H9 (cell line): ENCODE results near the gene HK2. TPM values are rescaled to one million over a fixed set of nuclear protein-coding genes. Genes with fewer than 3 reads are reported as not detected.

Experiments
- DNase-seq: peaks from one replicate; pipeline ENCODE4 v3.0.0-alpha.2; 2017
- H2AFZ ChIP-seq: one replicate; pipeline ENCODE4 v1.6.1; 2013; ENCODE audit warnings: mild to moderate bottlenecking, low read length, control low read depth, moderate library complexity
- H2AK5ac ChIP-seq: 2 replicates; pipeline ENCODE4 v1.6.1; 2013; ENCODE audit warnings: low read length, control low read depth, mixed read lengths; ENCODE audit not compliant: insufficient read length
- H2BK120ac ChIP-seq: one replicate; pipeline ENCODE4 v1.6.1; 2013; ENCODE audit warnings: low read depth, mild to moderate bottlenecking, low read length, control low read depth, inconsistent platforms; ENCODE audit not compliant: poor library complexity, severe bottlenecking
- H2BK12ac ChIP-seq: 2 replicates; pipeline ENCODE4 v1.6.1; 2013; ENCODE audit warnings: low read length, control low read depth, mixed read lengths, low read depth; ENCODE audit not compliant: insufficient read length
- H2BK15ac ChIP-seq: 2 replicates; pipeline ENCODE4 v1.6.1; 2013; ENCODE audit warnings: low read depth, low read length, control low read depth
- H2BK20ac ChIP-seq: one replicate; pipeline ENCODE4 v1.6.1; 2013; ENCODE audit warnings: low read depth, mild to moderate bottlenecking, low read length, control low read depth, inconsistent platforms; ENCODE audit not compliant: poor library complexity, severe bottlenecking
- H2BK5ac ChIP-seq: 2 replicates; pipeline ENCODE4 v1.6.1; 2013; ENCODE audit warnings: low read length, control low read depth, mixed read lengths; ENCODE audit not compliant: insufficient read length
- H3K14ac ChIP-seq: 2 replicates; pipeline ENCODE4 v1.6.1; 2013; ENCODE audit warnings: low read length, control low read depth; ENCODE audit not compliant: insufficient read depth
- H3K18ac ChIP-seq: 2 replicates; pipeline ENCODE4 v1.6.1; 2013; ENCODE audit warnings: low read depth, mild to moderate bottlenecking, mixed read lengths, low read length, control low read depth; ENCODE audit not compliant: insufficient read length
- H3K23ac ChIP-seq: 2 replicates; pipeline ENCODE4 v1.6.1; 2013; ENCODE audit warnings: low read length, control low read depth, mixed read lengths, low read depth; ENCODE audit not compliant: insufficient read length
- H3K23me2 ChIP-seq: 2 replicates; pipeline ENCODE4 v1.6.1; 2013; ENCODE audit warnings: low read depth, mild to moderate bottlenecking, mixed read lengths, low read length, control low read depth; ENCODE audit not compliant: insufficient read length, poor library complexity, severe bottlenecking
- H3K27ac ChIP-seq: 2 replicates; pipeline ENCODE4 v1.5.1; 2013; ENCODE audit warnings: low read length, control low read depth, mixed read lengths, low read depth; ENCODE audit not compliant: insufficient read length
- H3K27me3 ChIP-seq: 2 replicates; pipeline ENCODE4 v1.6.1; 2013; ENCODE audit warnings: low read length, control low read depth, inconsistent platforms; ENCODE audit not compliant: insufficient read depth
- H3K4ac ChIP-seq: 2 replicates; pipeline ENCODE4 v1.6.1; 2013; ENCODE audit warnings: low read depth, mild to moderate bottlenecking, control low read depth, inconsistent platforms, low read length, moderate library complexity
- H3K4me1 ChIP-seq: 2 replicates; pipeline ENCODE4 v1.6.1; 2013; ENCODE audit warnings: low read length, control low read depth, inconsistent platforms; ENCODE audit not compliant: insufficient read depth
- H3K4me2 ChIP-seq: 2 replicates; pipeline ENCODE4 v1.6.1; 2013; ENCODE audit warnings: low read length, control low read depth, mixed read lengths; ENCODE audit not compliant: insufficient read length, insufficient read depth
- H3K56ac ChIP-seq: 2 replicates; pipeline ENCODE4 v1.6.1; 2013; ENCODE audit warnings: low read depth, mild to moderate bottlenecking, mixed read lengths, low read length, control low read depth; ENCODE audit not compliant: insufficient read length
- H3K79me1 ChIP-seq: 2 replicates; pipeline ENCODE4 v1.6.1; 2013; ENCODE audit warnings: low read depth, mild to moderate bottlenecking, moderate library complexity, low read length, control low read depth, inconsistent platforms; ENCODE audit not compliant: insufficient read depth, poor library complexity, severe bottlenecking
- H3K79me2 ChIP-seq: 2 replicates; pipeline ENCODE4 v1.6.1; 2013; ENCODE audit warnings: low read length, control low read depth, inconsistent platforms; ENCODE audit not compliant: insufficient read depth
- H3K9ac ChIP-seq: 2 replicates; pipeline ENCODE4 v1.6.1; 2013; ENCODE audit warnings: low read length, control low read depth, mixed read lengths; ENCODE audit not compliant: insufficient read length; ENCODE audit errors: extremely low read depth
- H3K9me3 ChIP-seq: one replicate; pipeline ENCODE4 v1.6.1; 2013; ENCODE audit warnings: low read depth, low read length, inconsistent platforms; ENCODE audit not compliant: control insufficient read depth
- H3T11ph ChIP-seq: one replicate; pipeline ENCODE4 v1.6.1; 2013; ENCODE audit warnings: mild to moderate bottlenecking, low read length, control low read depth, inconsistent platforms
- H4K20me1 ChIP-seq: one replicate; pipeline ENCODE4 v1.6.1; 2013; ENCODE audit not compliant: control insufficient read depth, insufficient read length, insufficient read depth
- H4K5ac ChIP-seq: 2 replicates; pipeline ENCODE4 v1.6.1; 2013; ENCODE audit warnings: low read depth, mild to moderate bottlenecking, mixed read lengths, low read length, control low read depth; ENCODE audit not compliant: insufficient read length
- H4K8ac ChIP-seq: replicated peaks from 2 replicates; pipeline ENCODE4 v1.6.1; 2013; ENCODE audit warnings: low read length, control low read depth, mixed read lengths, low read depth; ENCODE audit not compliant: insufficient read length
- H4K91ac ChIP-seq: 2 replicates; pipeline ENCODE4 v1.6.1; 2013; ENCODE audit warnings: low read depth, mild to moderate bottlenecking, moderate library complexity, mixed read lengths, low read length, control low read depth; ENCODE audit not compliant: insufficient read length
- H3K27ac Mint-ChIP-seq, 3 experiments: 2 replicates in 2 of 3; 3 replicates in 1 of 3; pipeline ENCODE4 v1.8.0; 2020 to 2021; ENCODE audit warnings: mixed read lengths in 3 of 3, mild to moderate bottlenecking in 1 of 3, moderate library complexity in 1 of 3
- H3K27me3 Mint-ChIP-seq: 2 replicates; pipeline ENCODE4 v1.8.0; 2021; ENCODE audit warnings: low read depth, mild to moderate bottlenecking, moderate library complexity, mixed read lengths
- H3K36me3 Mint-ChIP-seq, 3 experiments: 2 replicates in 2 of 3; 3 replicates in 1 of 3; pipeline ENCODE4 v1.8.0; 2020 to 2021; ENCODE audit warnings: low read depth in 3 of 3, mixed read lengths in 3 of 3; ENCODE audit not compliant: insufficient read depth in 1 of 3
- H3K4me1 Mint-ChIP-seq, 2 experiments: 2 replicates each; pipeline ENCODE4 v1.8.0; 2020; ENCODE audit warnings: mixed read lengths in 2 of 2
- H3K4me3 Mint-ChIP-seq, 2 experiments: 2 replicates in 1 of 2; 3 replicates in 1 of 2; pipeline ENCODE4 v1.8.0; 2020 to 2021; ENCODE audit warnings: mild to moderate bottlenecking in 2 of 2, mixed read lengths in 2 of 2, moderate library complexity in 1 of 2
- H3K9me3 Mint-ChIP-seq, 2 experiments: 2 replicates in 1 of 2; 3 replicates in 1 of 2; pipeline ENCODE4 v1.8.0; 2020; ENCODE audit warnings: mild to moderate bottlenecking in 2 of 2, mixed read lengths in 2 of 2, moderate library complexity in 1 of 2
- CTCF ChIP-seq: fragments of 200-600 bp; sonication (generic); conservative IDR thresholded peaks from 3 replicates; pipeline ENCODE4 v1.8.0; 2021; ENCODE audit warnings: antibody characterized with exemption, mild to moderate bottlenecking
- WGBS: extraction: QIAGEN DNeasy Blood & Tissue Kit; methylation state at CpG from one replicate; pipeline ENCODE4 v1.1.7; 2013; ENCODE audit warnings: missing lambda C conversion rate, low lambda C conversion rate, mixed read lengths; ENCODE audit not compliant: insufficient read length; ENCODE audit errors: extremely low coverage; 5-methylcytosine and 5-hydroxymethylcytosine counted together
- total RNA-seq: library from RNA; stranded (reverse); gene quantifications from 2 replicates; pipeline ENCODE4 v1.2.1, GENCODE V29; 2021

The HK2 gene
- total RNA-seq, 1 experiment from 2014 or later: 54.3 TPM

GRCh38 chr2:74894272-74894981, 60.5 kb downstream of the HK2 start:
- no peak overlapping the region for H4K8ac ChIP-seq

More at GRCh38 chr2:74894272-74894981, 60.5 kb downstream of the HK2 start:
- no peak overlapping the region for H3K56ac ChIP-seq
- TF ChIP-seq CTCF: no peak
- no peaks in the 10 kb centered on the region for H3K23me2 ChIP-seq
- no peaks in the 10 kb centered on the region for H3K9me3 ChIP-seq
- no peak overlapping the region for H3T11ph ChIP-seq
- no peaks in the 10 kb centered on the region for H3K79me1 ChIP-seq
- H3K14ac ChIP-seq: no peak overlapping the region
- no peak overlapping the region for H3K27ac ChIP-seq
- H3K18ac ChIP-seq: no peak overlapping the region
- no peak overlapping the region for H3K4ac ChIP-seq
- H3K9ac ChIP-seq: no peak overlapping the region
- H3K27ac Mint-ChIP-seq: peak overlapping the region in 1 of 3 experiments; percentile 38; a peak in 1 of 7 replicates
- H4K5ac ChIP-seq: no peak overlapping the region
- no peaks in the 10 kb centered on the region for H3K27me3 Mint-ChIP-seq
- no peak overlapping the region for H2BK5ac ChIP-seq
- no CpG with 5 or more reads among the region's 6 CpGs for WGBS
- peaks cover 0 to 5% of the 10 kb centered on the region in 2 experiments; a peak in 3 of 5 replicates for H3K9me3 Mint-ChIP-seq
- H2BK120ac ChIP-seq: no peak overlapping the region
- H2BK15ac ChIP-seq: no peak overlapping the region
- H3K4me2 ChIP-seq: no peak overlapping the region
- no peak overlapping the region for H3K23ac ChIP-seq
- H3K79me2 ChIP-seq: no peaks in the 10 kb centered on the region
- no peak overlapping the region for H4K91ac ChIP-seq
- no peak for DNase-seq
- peaks cover 21% of the 10 kb centered on the region in 2 experiments for H3K4me1 Mint-ChIP-seq
- H2AFZ ChIP-seq: no peak overlapping the region
- H2BK20ac ChIP-seq: no peak overlapping the region
- H4K20me1 ChIP-seq: no peaks in the 10 kb centered on the region
- no peaks in the 10 kb centered on the region for H3K27me3 ChIP-seq
- no peak overlapping the region for H3K4me3 Mint-ChIP-seq
- no peak overlapping the region for H2AK5ac ChIP-seq
- H3K36me3 Mint-ChIP-seq: peaks cover 47 to 66% (median 54%) of the 10 kb centered on the region in 3 experiments
- no peak overlapping the region for H2BK12ac ChIP-seq
- no peaks in the 10 kb centered on the region for H3K4me1 ChIP-seq
